ENCODE measurements around the gene DESI1.
"Not testable (repeated sequence)": the region's sequence is repeated elsewhere in the genome, so short reads cannot be mapped to it uniquely, and the experiment has no call there.

DESI1 gene

GRCh38 chr22:41631115-41631514 is 10.3 kb upstream of the DESI1 start:
- H3K27ac ChIP-seq (ENCODE audit: low read depth, low read length); H3K9ac ChIP-seq (ENCODE audit: low read length); H3K4me3 ChIP-seq (ENCODE audit: insufficient read depth, low read length, poor library complexity, severe bottlenecking); H3K9me3 ChIP-seq (ENCODE audit: insufficient read depth, low read length); H3F3A ChIP-seq (ENCODE audit: insufficient read depth); H3K27me3 ChIP-seq (ENCODE audit: low read length); H4K20me1 ChIP-seq (ENCODE audit: low read depth, low read length); H3K4me2 ChIP-seq (ENCODE audit: low read depth, low read length, poor library complexity, severe bottlenecking); H3K9me2 ChIP-seq (replicated peaks; ENCODE audit: insufficient read depth, low read length); H2AFZ ChIP-seq (ENCODE audit: low read depth, low read length, severe bottlenecking): not testable (repeated sequence)
- Histone ChIP-seq H3K36me3 (ENCODE audit: low read length) (peaks cover 31% of the 10 kb centered on the region), H3K79me2 (ENCODE audit: insufficient read depth, low read length) (peaks cover 38% of the 10 kb centered on the region)

- H3K9ac ChIP-seq (ENCODE audit: low read length), result no peak overlapping the region
- no peak overlapping the region for H2AFZ ChIP-seq (ENCODE audit: low read depth, low read length, severe bottlenecking)
- peaks cover 68% of the 10 kb centered on the region for H3K79me2 ChIP-seq (ENCODE audit: insufficient read depth, low read length)
- peaks cover 21% of the 10 kb centered on the region; the same call in 1 of the 2 replicates for H3K36me3 ChIP-seq (ENCODE audit: low read length)
- H3K27ac ChIP-seq (ENCODE audit: low read depth, low read length), result no peak overlapping the region
- H3K9me3 ChIP-seq (ENCODE audit: insufficient read depth, low read length), result no peaks in the 10 kb centered on the region
- H4K20me1 ChIP-seq (ENCODE audit: low read depth, low read length), result no peaks in the 10 kb centered on the region; the same call in 1 of the 2 replicates
- H3K4me3 ChIP-seq (ENCODE audit: insufficient read depth, low read length, poor library complexity, severe bottlenecking), result no peak overlapping the region
- H3F3A ChIP-seq (ENCODE audit: insufficient read depth), result no peaks in the 10 kb centered on the region
- H3K27me3 ChIP-seq (ENCODE audit: low read length), result no peaks in the 10 kb centered on the region
- no peak for TF ChIP-seq EZH2phosphoT487 (conservative IDR thresholded peaks at IDR 0.05; ENCODE audit: low read length)
- TF ChIP-seq CTCF (IDR thresholded peaks at IDR 0.05; ENCODE audit: insufficient read depth, low read length, poor library complexity, severe bottlenecking), result no peak
- no peaks in the 10 kb centered on the region for H3K9me2 ChIP-seq (replicated peaks; ENCODE audit: insufficient read depth, low read length)
- no peak overlapping the region for H3K4me2 ChIP-seq (ENCODE audit: low read depth, low read length, poor library complexity, severe bottlenecking)
Observed at GRCh38 chr22:41625577-41625976, 4.7 kb upstream of the DESI1 start.

- H3K79me2 ChIP-seq (ENCODE audit: insufficient read depth, low read length), result peaks cover 83% of the 10 kb centered on the region
- H3K9ac ChIP-seq (ENCODE audit: low read length), result peak overlapping the region; percentile 94
- peak overlapping the region; percentile 76 for H3K4me2 ChIP-seq (ENCODE audit: low read depth, low read length, poor library complexity, severe bottlenecking)
- H3K9me3 ChIP-seq (ENCODE audit: insufficient read depth, low read length), result no peaks in the 10 kb centered on the region
- H4K20me1 ChIP-seq (ENCODE audit: low read depth, low read length), result no peaks in the 10 kb centered on the region; the same call in 1 of the 2 replicates
- no peaks in the 10 kb centered on the region for H3F3A ChIP-seq (ENCODE audit: insufficient read depth)
- no peak overlapping the region for H2AFZ ChIP-seq (ENCODE audit: low read depth, low read length, severe bottlenecking)
- no peaks in the 10 kb centered on the region for H3K9me2 ChIP-seq (replicated peaks; ENCODE audit: insufficient read depth, low read length)
- TF ChIP-seq EZH2phosphoT487 (conservative IDR thresholded peaks at IDR 0.05; ENCODE audit: low read length) (no peak), CTCF (IDR thresholded peaks at IDR 0.05; ENCODE audit: insufficient read depth, low read length, poor library complexity, severe bottlenecking) (no peak)
- 0 out of 2 replicates have a peak overlapping the region, but pooled peaks have one; percentile 70 for H3K27ac ChIP-seq (ENCODE audit: low read depth, low read length)
- H3K27me3 ChIP-seq (ENCODE audit: low read length), result no peaks in the 10 kb centered on the region
- peaks cover 3% of the 10 kb centered on the region; the same call in 1 of the 2 replicates for H3K36me3 ChIP-seq (ENCODE audit: low read length)
- H3K4me3 ChIP-seq (ENCODE audit: insufficient read depth, low read length, poor library complexity, severe bottlenecking), result peak overlapping the region; percentile 92
Observed at GRCh38 chr22:41621911-41622179, 1.0 kb upstream of the DESI1 start.

GRCh38 chr22:41621099-41621910 is 462 bp upstream of the DESI1 start, which contains the start of gene XRCC6:
Gene XRCC6 (plus strand): TSS chr22:41621295. CDS start chr22:41622005, 710 bp downstream.
- H3K36me3 ChIP-seq (ENCODE audit: low read length), result 0 out of 2 replicates have a peak, but pooled peaks cover 3% of the 10 kb centered on the region

More at GRCh38 chr22:41621099-41621910, 462 bp upstream of the DESI1 start, which contains the start of gene XRCC6:
- peak within 1 kb of the TSS; percentile 93 for H3K4me2 ChIP-seq (ENCODE audit: low read depth, low read length, poor library complexity, severe bottlenecking)
- no peaks in the 10 kb centered on the region for H3K9me2 ChIP-seq (replicated peaks; ENCODE audit: insufficient read depth, low read length)
- peak within 1 kb of the TSS; percentile 70 for H3K27ac ChIP-seq (ENCODE audit: low read depth, low read length)
- H4K20me1 ChIP-seq (ENCODE audit: low read depth, low read length), result no peaks in the 10 kb centered on the region; the same call in 1 of the 2 replicates
- peak within 1 kb of the TSS; percentile 94 for H3K9ac ChIP-seq (ENCODE audit: low read length)
- no peaks in the 10 kb centered on the region for H3K27me3 ChIP-seq (ENCODE audit: low read length)
- no peaks in the 10 kb centered on the region for H3F3A ChIP-seq (ENCODE audit: insufficient read depth)
- H3K79me2 ChIP-seq (ENCODE audit: insufficient read depth, low read length), result peaks cover 83% of the 10 kb centered on the region
- H3K4me3 ChIP-seq (ENCODE audit: insufficient read depth, low read length, poor library complexity, severe bottlenecking), result peak within 1 kb of the TSS; percentile 92
- H2AFZ ChIP-seq (ENCODE audit: low read depth, low read length, severe bottlenecking), result peak within 1 kb of the TSS; percentile 72
- no peaks in the 10 kb centered on the region for H3K9me3 ChIP-seq (ENCODE audit: insufficient read depth, low read length)
- no peak for TF ChIP-seq CTCF (IDR thresholded peaks at IDR 0.05; ENCODE audit: insufficient read depth, low read length, poor library complexity, severe bottlenecking)
- TF ChIP-seq EZH2phosphoT487 (conservative IDR thresholded peaks at IDR 0.05; ENCODE audit: low read length), result no peak
